Astrocyte of the spinal cord (primary cell): Measurements from ENCODE around the gene ZNF587B.
"Not testable (repeated sequence)": the region's sequence is repeated elsewhere in the genome, so short reads cannot be mapped to it uniquely, and the experiment has no call there.

Source experiments
- DNase-seq: peaks from one replicate; pipeline ENCODE4 v3.0.0; 2011; ENCODE audit warnings: low read depth, low spot score
- H3K4me3 ChIP-seq: 2 replicates; pipeline ENCODE4 v1.5.1; 2011; ENCODE audit warnings: low read depth, mild to moderate bottlenecking, low read length, moderate library complexity
- CTCF ChIP-seq: IDR thresholded peaks from 2 replicates; pipeline ENCODE4 v1.5.1; 2012; ENCODE audit warnings: low read depth, mild to moderate bottlenecking, low read length, inconsistent platforms
- in situ Hi-C: cut with HindIII; loops from 2 replicates; pipeline ENCODE4 v1.10.0; 2017; ENCODE audit warnings: low sequenced_read_pairs

Gene ZNF587B

DNA sequence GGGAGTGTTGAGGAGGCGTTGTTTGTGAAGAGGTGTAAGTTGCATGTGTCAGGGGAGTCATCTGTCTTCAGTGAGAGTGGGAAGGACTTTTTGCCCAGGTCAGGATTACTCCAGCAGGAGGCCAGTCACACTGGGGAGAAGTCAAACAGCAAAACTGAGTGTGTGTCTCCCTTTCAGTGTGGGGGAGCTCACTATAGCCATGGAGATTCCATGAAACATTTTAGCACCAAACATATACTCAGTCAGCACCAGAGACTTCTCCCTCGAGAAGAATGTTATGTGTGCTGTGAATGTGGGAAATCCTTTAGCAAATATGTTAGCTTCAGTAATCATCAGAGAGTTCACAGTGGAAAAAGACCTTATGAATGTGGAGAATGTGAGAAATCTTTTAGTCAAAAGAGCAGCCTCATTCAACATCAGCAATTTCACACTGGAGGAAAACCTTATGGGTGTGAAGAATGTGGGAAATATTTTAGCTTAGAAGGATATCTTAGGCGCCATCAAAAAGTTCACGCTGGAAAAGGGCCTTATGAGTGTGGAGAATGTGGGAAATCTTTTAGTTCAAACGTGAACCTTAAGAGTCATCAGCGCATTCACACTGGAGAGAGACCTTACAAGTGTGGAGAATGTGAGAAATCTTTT lies 11.1 kb downstream of the ZNF587B start:
- in situ Hi-C loops, result no loop called here
- H3K4me3 ChIP-seq, result no peak overlapping the region
- no peak for TF ChIP-seq CTCF
- DNase-seq, result no peak

DNA sequence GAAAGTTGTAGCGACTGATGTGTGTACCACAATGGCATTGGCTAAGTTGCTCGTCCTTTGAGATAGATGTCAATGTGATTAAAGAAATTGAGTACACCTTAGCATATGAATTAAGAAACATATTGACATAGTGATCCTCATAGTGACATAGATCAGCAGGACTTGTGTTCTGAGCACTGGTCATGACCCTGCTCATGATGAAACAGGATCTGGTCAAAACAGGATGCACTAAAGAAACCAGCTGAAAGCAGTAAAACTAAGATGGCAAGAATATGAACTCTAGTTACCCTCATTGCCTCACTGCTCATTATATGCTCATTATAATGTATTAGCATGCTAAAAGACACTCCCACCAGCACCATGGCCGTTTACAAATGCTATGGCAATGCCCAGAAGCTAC lies 17.1 kb downstream of the ZNF587B start:
- DNase-seq, H3K4me3 ChIP-seq, in situ Hi-C loops: not testable (repeated sequence)

DNA sequence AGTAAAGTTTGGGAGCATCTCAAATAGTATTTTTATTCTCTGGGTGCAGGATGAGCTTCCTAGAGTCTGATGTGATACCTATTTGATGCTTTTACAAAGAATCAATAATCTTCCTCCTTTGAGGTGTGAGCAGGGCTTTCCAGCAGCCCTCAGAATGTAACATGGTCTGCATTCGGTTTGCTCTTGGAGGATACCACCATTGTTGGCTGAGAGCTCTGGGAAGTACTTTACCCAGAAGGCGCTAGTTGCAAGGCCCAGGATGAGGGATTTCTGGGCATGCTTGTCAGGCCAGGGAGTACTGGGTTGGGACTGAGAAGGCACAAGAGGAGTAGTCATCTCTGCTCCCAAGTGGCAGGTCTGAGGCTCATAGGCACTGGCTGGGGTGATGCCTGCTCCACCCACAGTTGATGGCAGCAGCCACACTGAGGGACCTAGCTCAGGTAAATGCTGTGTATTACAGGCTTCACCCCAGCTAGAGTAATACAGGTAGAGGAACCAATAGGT lies 19.1 kb downstream of the ZNF587B start:
- DNase-seq, in situ Hi-C loops: not testable (repeated sequence)
- H3K4me3 ChIP-seq, result peak overlapping the region; percentile 78

DNA sequence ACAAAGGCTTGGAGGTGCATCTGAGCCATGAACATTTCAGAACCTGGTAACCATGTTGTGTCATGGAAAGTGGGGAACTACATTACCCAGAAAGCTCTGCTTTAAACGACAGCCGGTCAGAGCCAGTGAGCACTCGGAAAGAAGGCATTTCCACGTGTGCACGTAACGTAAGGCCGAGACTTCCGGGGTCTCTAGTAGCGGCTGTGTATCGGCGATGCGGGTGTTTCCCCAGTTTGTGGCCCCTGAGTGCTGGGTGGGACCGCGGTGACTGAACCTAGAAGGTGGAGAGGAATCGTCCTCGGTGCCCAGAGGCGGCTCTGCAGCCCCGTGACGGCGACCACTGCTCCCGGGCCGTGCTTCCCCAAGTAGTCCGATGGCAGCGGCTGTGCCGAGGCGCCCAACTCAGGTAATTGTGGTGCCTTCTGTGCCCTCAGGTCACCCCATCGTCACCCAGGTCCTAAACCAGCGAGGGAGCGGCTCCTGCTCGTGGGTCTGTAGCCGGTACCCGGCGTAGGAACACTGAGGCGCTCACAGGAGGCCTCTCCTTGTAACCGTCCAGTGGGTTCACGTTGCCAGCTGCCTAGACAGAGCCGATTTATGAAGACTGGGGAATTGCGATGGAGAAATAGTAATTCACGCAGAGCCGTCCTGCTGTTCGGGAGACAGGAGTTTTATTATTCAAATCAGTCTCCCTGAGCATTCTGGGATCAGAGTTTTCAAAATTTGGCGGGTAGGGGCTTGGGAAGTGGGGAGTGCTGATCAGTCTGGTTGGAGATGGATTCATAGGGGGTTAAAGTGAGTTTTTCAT lies 19.8 kb downstream of the ZNF587B start, which contains the start of gene ZNF587:
Gene ZNF587, plus strand, starts transcription at position 194 of the 808 bp plus-strand sequence. Its CDS starts 180 bp downstream, at position 374.
- in situ Hi-C loops, result not testable (repeated sequence)

DNA sequence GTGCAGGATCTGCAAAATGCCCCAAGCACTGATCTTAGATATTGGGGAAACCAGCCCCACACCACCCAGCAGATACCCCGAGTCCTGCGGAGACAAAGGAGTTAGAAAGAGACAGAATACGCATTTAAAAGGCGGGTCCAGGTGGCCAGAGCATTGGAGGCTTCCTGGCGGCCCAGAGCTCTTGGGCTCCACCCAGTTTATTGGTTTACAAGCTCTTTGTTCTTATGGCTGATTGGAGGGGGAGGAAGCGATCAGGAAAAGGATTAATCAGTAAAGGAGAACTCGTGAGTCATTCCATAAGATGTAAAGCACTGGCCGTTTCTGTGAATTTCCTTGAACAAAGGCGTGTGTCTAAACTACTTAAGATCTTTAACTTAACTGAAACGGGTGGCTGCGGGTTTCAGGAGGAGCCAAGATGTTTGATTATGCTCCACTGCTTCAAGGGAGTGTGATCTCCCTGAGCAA lies 20.5 kb downstream of the ZNF587B start:
- in situ Hi-C loops, result no loop called here
- H3K4me3 ChIP-seq, result peak overlapping the region; percentile 78
- TF ChIP-seq CTCF, result no peak
- peak; percentile 64 for DNase-seq

More for the DNA sequence above, 19.8 kb downstream of the ZNF587B start, which contains the start of gene ZNF587:
- peak; percentile 82 for DNase-seq
- H3K4me3 ChIP-seq, result peak within 1 kb of the TSS; percentile 78

- in situ Hi-C loops, DNase-seq: not testable (repeated sequence)
Measured at GRCh38 chr19:57851812-57852603, 21.9 kb downstream of the ZNF587B start.

GRCh38 chr19:57854117-57854516 lies 24.0 kb downstream of the ZNF587B start:
- DNase-seq, H3K4me3 ChIP-seq, in situ Hi-C loops: not testable (repeated sequence)

More at GRCh38 chr19:57851812-57852603, 21.9 kb downstream of the ZNF587B start:
- not testable (repeated sequence) for H3K4me3 ChIP-seq

DNA sequence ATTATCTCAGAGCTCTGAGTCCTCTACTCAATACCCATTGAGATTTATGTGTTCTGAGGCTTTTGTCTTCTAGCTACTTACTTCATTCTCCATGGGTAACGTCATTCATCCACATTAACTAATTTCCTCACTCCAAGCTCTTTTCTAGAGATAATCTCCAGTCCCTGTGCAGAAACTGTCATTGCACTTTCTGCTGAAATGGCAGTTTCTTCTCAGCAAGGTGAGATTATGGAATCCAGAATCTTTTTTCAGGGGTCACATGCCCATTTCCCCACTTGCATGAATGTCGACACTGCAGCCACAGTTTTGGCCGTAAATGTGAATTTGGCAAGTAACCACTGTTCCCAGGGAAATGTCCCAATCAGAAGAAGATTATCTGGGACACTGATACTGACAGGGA lies 32.3 kb downstream of the ZNF587B start:
- DNase-seq, in situ Hi-C loops, H3K4me3 ChIP-seq: not testable (repeated sequence)

- DNase-seq, result no peak
- no peak overlapping the region for H3K4me3 ChIP-seq
- in situ Hi-C loops, result no loop called here
- TF ChIP-seq CTCF, result no peak
Measured at GRCh38 chr19:57867868-57868492, 37.9 kb downstream of the ZNF587B start.

DNA sequence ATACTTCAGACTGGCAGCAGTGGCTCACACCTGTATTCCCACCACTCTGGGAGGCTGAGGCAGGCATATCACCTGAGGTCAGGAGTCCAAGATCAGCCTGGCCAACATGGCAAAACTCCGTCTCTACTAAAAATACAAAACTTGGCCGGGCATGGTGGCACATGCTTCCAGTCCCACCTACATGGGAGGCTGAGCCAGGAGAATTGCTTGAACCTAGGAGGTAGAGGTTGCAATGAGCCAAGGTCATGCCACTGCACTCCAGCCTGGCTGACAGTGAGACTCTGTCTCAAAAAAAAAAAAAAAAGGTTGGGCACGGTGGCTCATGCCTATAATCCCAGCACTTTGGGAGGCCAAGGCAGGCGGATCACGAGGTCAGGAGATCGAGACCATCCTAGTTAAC lies 39.6 kb downstream of the ZNF587B start:
- in situ Hi-C loops, H3K4me3 ChIP-seq, DNase-seq: not testable (repeated sequence)
